HEK293 (cell line): ENCODE measurements around the gene SLC41A1.

Source experiments
- CTCF ChIA-PET: fragments of 350-600 bp; formaldehyde crosslinking; extraction: SDS; loops from one replicate; lab custom pipeline; 2021; ENCODE audit warnings: antibody characterized with exemption; lab: Yijun Ruan, JAX
- POLR2A ChIA-PET: fragments of 300-600 bp; formaldehyde crosslinking; extraction: SDS; loops from one replicate; lab custom pipeline; 2020; ENCODE audit warnings: antibody characterized with exemption, inconsistent platforms; lab: Yijun Ruan, JAX
- H3K27ac ChIP-seq: fragments of 200-500 bp; sonication (Bioruptor generic); 2 replicates; pipeline ENCODE4 v1.5.1; 2014; ENCODE audit warnings: low read depth, low read length, control low read depth, inconsistent platforms; ENCODE audit errors: extremely low read depth
- H3K36me3 ChIP-seq, 2 experiments: fragments of 200-500 bp in 1 of 2; sonication (Bioruptor generic) in 1 of 2; 1 replicate in 1 of 2; 2 replicates in 1 of 2; pipeline ENCODE4 v1.5.1; 2014 to 2017; ENCODE audit warnings: inconsistent platforms in 2 of 2, low read length in 2 of 2; ENCODE audit not compliant: control insufficient read depth in 2 of 2, insufficient read depth in 1 of 2
- H3K4me1 ChIP-seq: fragments of 200-500 bp; sonication (Bioruptor generic); 2 replicates; pipeline ENCODE4 v1.5.1; 2014; ENCODE audit warnings: mild to moderate bottlenecking, low read length, inconsistent platforms; ENCODE audit not compliant: control insufficient read depth, insufficient read depth
- H3K4me3 ChIP-seq: 2 replicates; pipeline ENCODE4 v1.5.1; 2011; ENCODE audit warnings: low read depth, mild to moderate bottlenecking, control low read depth, low read length, moderate library complexity
- H3K9me3 ChIP-seq: fragments of 200-500 bp; sonication (Bioruptor generic); 2 replicates; pipeline ENCODE4 v1.5.1; 2014; ENCODE audit warnings: low read depth, low read length, inconsistent platforms; ENCODE audit not compliant: control insufficient read depth, insufficient read depth
- GLIS2 ChIP-seq: fragments of 450-650 bp; formaldehyde crosslinking; IDR thresholded peaks from 2 replicates; pipeline ENCODE4 v1.5.1; 2016; ENCODE audit warnings: missing biosample characterization, missing genetic modification characterization
- HIC1 ChIP-seq: fragments of 450-650 bp; formaldehyde crosslinking; IDR thresholded peaks from 2 replicates; pipeline ENCODE4 v1.5.1; 2016; ENCODE audit warnings: missing biosample characterization, missing genetic modification characterization
- PRDM1 ChIP-seq: fragments of 450-650 bp; formaldehyde crosslinking; IDR thresholded peaks from 2 replicates; pipeline ENCODE4; 2016; ENCODE audit warnings: missing biosample characterization, missing genetic modification characterization
- PRDM6 ChIP-seq: fragments of 450-650 bp; formaldehyde crosslinking; IDR thresholded peaks from 2 replicates; pipeline ENCODE4 v1.5.1; 2017; ENCODE audit warnings: missing biosample characterization, missing genetic modification characterization
- ZBTB17 ChIP-seq: fragments of 450-650 bp; formaldehyde crosslinking; IDR thresholded peaks from 2 replicates; pipeline ENCODE4 v1.5.1; 2016; ENCODE audit warnings: missing biosample characterization, missing genetic modification characterization
- ZNF146 ChIP-seq: fragments of 450-650 bp; formaldehyde crosslinking; IDR thresholded peaks from 2 replicates; pipeline ENCODE4 v1.5.1; 2016; ENCODE audit warnings: missing biosample characterization, missing genetic modification characterization
- ZNF16 ChIP-seq: fragments of 450-650 bp; formaldehyde crosslinking; IDR thresholded peaks from 2 replicates; pipeline ENCODE4 v1.5.1; 2016; ENCODE audit warnings: low read depth, missing biosample characterization, missing genetic modification characterization
- ZNF19 ChIP-seq: fragments of 450-650 bp; formaldehyde crosslinking; IDR thresholded peaks from 2 replicates; pipeline ENCODE4; 2016; ENCODE audit warnings: missing biosample characterization, missing genetic modification characterization, low read depth
- ZNF221 ChIP-seq: fragments of 450-650 bp; formaldehyde crosslinking; IDR thresholded peaks from 2 replicates; pipeline ENCODE4 v1.5.1; 2017; ENCODE audit warnings: missing biosample characterization, missing genetic modification characterization, borderline replicate concordance
- ZNF292 ChIP-seq: fragments of 450-650 bp; formaldehyde crosslinking; IDR thresholded peaks from 2 replicates; pipeline ENCODE4 v1.5.1; 2016; ENCODE audit warnings: low read depth, missing biosample characterization, missing genetic modification characterization, borderline replicate concordance
- ZNF324 ChIP-seq: fragments of 450-650 bp; formaldehyde crosslinking; IDR thresholded peaks from 2 replicates; pipeline ENCODE4 v1.5.1; 2016; ENCODE audit warnings: missing biosample characterization, missing genetic modification characterization
- ZNF350 ChIP-seq: fragments of 450-650 bp; formaldehyde crosslinking; IDR thresholded peaks from 2 replicates; pipeline ENCODE4 v1.5.0; 2017; ENCODE audit warnings: missing biosample characterization, mild to moderate bottlenecking, missing genetic modification characterization
- ZNF416 ChIP-seq: fragments of 450-650 bp; formaldehyde crosslinking; IDR thresholded peaks from 2 replicates; pipeline ENCODE4 v1.5.1; 2016; ENCODE audit warnings: missing biosample characterization, missing genetic modification characterization
- ZNF433 ChIP-seq: fragments of 450-650 bp; formaldehyde crosslinking; IDR thresholded peaks from 2 replicates; pipeline ENCODE4 v1.5.1; 2016; ENCODE audit warnings: missing biosample characterization, missing genetic modification characterization, low read depth
- ZNF449 ChIP-seq: fragments of 450-650 bp; formaldehyde crosslinking; IDR thresholded peaks from 2 replicates; pipeline ENCODE4 v1.5.1; 2017; ENCODE audit warnings: missing biosample characterization, mild to moderate bottlenecking, missing genetic modification characterization, moderate library complexity
- ZNF544 ChIP-seq: fragments of 450-650 bp; formaldehyde crosslinking; IDR thresholded peaks from 2 replicates; pipeline ENCODE4 v1.5.0; 2017; ENCODE audit warnings: missing biosample characterization, missing genetic modification characterization
- ZNF571 ChIP-seq: fragments of 450-650 bp; formaldehyde crosslinking; IDR thresholded peaks from 2 replicates; pipeline ENCODE4 v1.5.0; 2017; ENCODE audit warnings: missing biosample characterization, missing genetic modification characterization
- ZNF624 ChIP-seq: fragments of 450-650 bp; formaldehyde crosslinking; IDR thresholded peaks from 2 replicates; pipeline ENCODE4 v1.5.1; 2017; ENCODE audit warnings: missing biosample characterization, missing genetic modification characterization
- ZNF660 ChIP-seq: fragments of 450-650 bp; IDR thresholded peaks from 2 replicates; pipeline ENCODE4 v1.5.1; 2018; ENCODE audit warnings: missing biosample characterization, mild to moderate bottlenecking, missing genetic modification characterization
- ZNF776 ChIP-seq: fragments of 450-650 bp; formaldehyde crosslinking; IDR thresholded peaks from 2 replicates; pipeline ENCODE4 v1.5.0; 2017; ENCODE audit warnings: missing biosample characterization, missing genetic modification characterization, borderline replicate concordance
- ZNF777 ChIP-seq: fragments of 450-650 bp; formaldehyde crosslinking; IDR thresholded peaks from 2 replicates; pipeline ENCODE4 v1.5.1; 2017; ENCODE audit warnings: missing biosample characterization, missing genetic modification characterization, borderline replicate concordance
- ZNF785 ChIP-seq: fragments of 450-650 bp; formaldehyde crosslinking; IDR thresholded peaks from 2 replicates; pipeline ENCODE4 v1.5.1; 2016; ENCODE audit warnings: missing biosample characterization, missing genetic modification characterization
- ZSCAN30 ChIP-seq: fragments of 450-650 bp; IDR thresholded peaks from 2 replicates; pipeline ENCODE4 v1.5.1; 2018; ENCODE audit warnings: missing biosample characterization, mild to moderate bottlenecking, missing genetic modification characterization, moderate library complexity
- TF ChIP-seq, protein P1 (sequence below): fragments of 450-650 bp; formaldehyde crosslinking; IDR thresholded peaks from 2 replicates; pipeline ENCODE4 v1.5.1; 2016; ENCODE audit warnings: missing biosample characterization, missing genetic modification characterization
- TF ChIP-seq, protein P2 (sequence below): fragments of 450-650 bp; formaldehyde crosslinking; IDR thresholded peaks from 2 replicates; pipeline ENCODE4 v1.5.1; 2017; ENCODE audit warnings: missing biosample characterization, missing genetic modification characterization
- TF ChIP-seq, protein P3 (sequence below): fragments of 450-650 bp; formaldehyde crosslinking; IDR thresholded peaks from 2 replicates; pipeline ENCODE4 v1.5.1; 2016; ENCODE audit warnings: missing biosample characterization, missing genetic modification characterization

SLC41A1 gene

GRCh38 chr1:205812878-205813754 lies at the start of gene SLC41A1:
Gene SLC41A1, minus strand, starts transcription at chr1:205813198. Its CDS starts 2,757 bp downstream, at chr1:205810441.
- ChIA-PET POLR2A (no interaction called here), CTCF (interaction anchor here (0.6 to 1.5 kb wide), 3 partner anchors 14 to 164 kb away, joined by 3 to 11 read pairs (median 3); no protein-coding TSS in a partner anchor)
- H3K4me1 ChIP-seq, result peaks cover 12% of the 10 kb centered on the region
- peak within 1 kb of the TSS; percentile 58; the same call in 1 of the 2 replicates for H3K27ac ChIP-seq
- H3K36me3 ChIP-seq, result peaks cover 0 to 24% of the 10 kb centered on the region in 2 experiments; a peak in 1 of 3 replicates
- peak within 1 kb of the TSS; percentile 76 for H3K4me3 ChIP-seq
- no peaks in the 10 kb centered on the region for H3K9me3 ChIP-seq
- no peak for TF ChIP-seq ZNF571 (tag by site-specific recombination)
- TF ChIP-seq, protein P1, sequence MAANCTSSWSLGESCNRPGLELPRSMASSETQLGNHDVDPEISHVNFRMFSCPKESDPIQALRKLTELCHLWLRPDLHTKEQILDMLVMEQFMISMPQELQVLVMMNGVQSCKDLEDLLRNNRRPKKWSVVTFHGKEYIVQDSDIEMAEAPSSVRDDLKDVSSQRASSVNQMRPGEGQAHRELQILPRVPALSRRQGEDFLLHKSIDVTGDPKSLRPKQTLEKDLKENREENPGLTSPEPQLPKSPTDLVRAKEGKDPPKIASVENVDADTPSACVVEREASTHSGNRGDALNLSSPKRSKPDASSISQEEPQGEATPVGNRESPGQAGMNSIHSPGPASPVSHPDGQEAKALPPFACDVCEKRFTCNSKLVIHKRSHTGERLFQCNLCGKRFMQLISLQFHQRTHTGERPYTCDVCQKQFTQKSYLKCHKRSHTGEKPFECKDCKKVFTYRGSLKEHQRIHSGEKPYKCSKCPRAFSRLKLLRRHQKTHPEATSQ, result 0 out of 2 replicates have a peak, but pooled peaks have one; percentile 21
- no peak for TF ChIP-seq ZNF416
- TF ChIP-seq ZNF544 (tag by site-specific recombination), result no peak
- TF ChIP-seq ZSCAN30, result peak; percentile 30; the same call in 1 of the 2 replicates
- TF ChIP-seq ZNF19, result no peak
- TF ChIP-seq ZNF660 (tag by site-specific recombination), result peak; percentile 72
- peak; percentile 98 for TF ChIP-seq HIC1
- TF ChIP-seq ZNF624 (tag by site-specific recombination), result no peak
- no peak for TF ChIP-seq ZNF433
- no peak for TF ChIP-seq ZNF777 (tag by site-specific recombination)
- TF ChIP-seq ZNF449, result peak; percentile 63; the same call in 1 of the 2 replicates
- 0 out of 2 replicates have a peak, but pooled peaks have one; percentile 40 for TF ChIP-seq ZBTB17
- no peak for TF ChIP-seq ZNF350 (tag by site-specific recombination)
- TF ChIP-seq ZNF776 (tag by site-specific recombination), result no peak
- TF ChIP-seq ZNF221, result no peak
- peak; percentile 100 for TF ChIP-seq GLIS2 (tag by site-specific recombination)
- TF ChIP-seq, protein P2, sequence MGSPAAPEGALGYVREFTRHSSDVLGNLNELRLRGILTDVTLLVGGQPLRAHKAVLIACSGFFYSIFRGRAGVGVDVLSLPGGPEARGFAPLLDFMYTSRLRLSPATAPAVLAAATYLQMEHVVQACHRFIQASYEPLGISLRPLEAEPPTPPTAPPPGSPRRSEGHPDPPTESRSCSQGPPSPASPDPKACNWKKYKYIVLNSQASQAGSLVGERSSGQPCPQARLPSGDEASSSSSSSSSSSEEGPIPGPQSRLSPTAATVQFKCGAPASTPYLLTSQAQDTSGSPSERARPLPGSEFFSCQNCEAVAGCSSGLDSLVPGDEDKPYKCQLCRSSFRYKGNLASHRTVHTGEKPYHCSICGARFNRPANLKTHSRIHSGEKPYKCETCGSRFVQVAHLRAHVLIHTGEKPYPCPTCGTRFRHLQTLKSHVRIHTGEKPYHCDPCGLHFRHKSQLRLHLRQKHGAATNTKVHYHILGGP, result no peak
- TF ChIP-seq ZNF324 (tag by site-specific recombination), result peak; percentile 14; the same call in 1 of the 2 replicates
- TF ChIP-seq ZNF16 (tag by site-specific recombination), result no peak
- no peak for TF ChIP-seq PRDM1 (tag by site-specific recombination)
- TF ChIP-seq, protein P3, sequence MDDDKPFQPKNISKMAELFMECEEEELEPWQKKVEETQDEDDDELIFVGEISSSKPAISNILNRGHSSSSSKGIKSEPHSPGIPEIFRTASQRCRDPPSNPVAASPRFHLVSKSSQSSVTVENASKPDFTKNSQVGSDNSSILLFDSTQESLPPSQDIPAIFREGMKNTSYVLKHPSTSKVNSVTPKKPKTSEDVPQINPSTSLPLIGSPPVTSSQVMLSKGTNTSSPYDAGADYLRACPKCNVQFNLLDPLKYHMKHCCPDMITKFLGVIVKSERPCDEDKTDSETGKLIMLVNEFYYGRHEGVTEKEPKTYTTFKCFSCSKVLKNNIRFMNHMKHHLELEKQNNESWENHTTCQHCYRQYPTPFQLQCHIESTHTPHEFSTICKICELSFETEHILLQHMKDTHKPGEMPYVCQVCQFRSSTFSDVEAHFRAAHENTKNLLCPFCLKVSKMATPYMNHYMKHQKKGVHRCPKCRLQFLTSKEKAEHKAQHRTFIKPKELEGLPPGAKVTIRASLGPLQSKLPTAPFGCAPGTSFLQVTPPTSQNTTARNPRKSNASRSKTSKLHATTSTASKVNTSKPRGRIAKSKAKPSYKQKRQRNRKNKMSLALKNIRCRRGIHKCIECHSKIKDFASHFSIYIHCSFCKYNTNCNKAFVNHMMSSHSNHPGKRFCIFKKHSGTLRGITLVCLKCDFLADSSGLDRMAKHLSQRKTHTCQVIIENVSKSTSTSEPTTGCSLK, result no peak
- TF ChIP-seq ZNF785 (tag by site-specific recombination), result no peak
- TF ChIP-seq ZNF146 (tag by site-specific recombination), result no peak
- TF ChIP-seq PRDM6 (tag by site-specific recombination), result no peak
- TF ChIP-seq ZNF292 (tag by site-specific recombination), result no peak
